ENCODE measurements around the gene DLD.

DNA sequence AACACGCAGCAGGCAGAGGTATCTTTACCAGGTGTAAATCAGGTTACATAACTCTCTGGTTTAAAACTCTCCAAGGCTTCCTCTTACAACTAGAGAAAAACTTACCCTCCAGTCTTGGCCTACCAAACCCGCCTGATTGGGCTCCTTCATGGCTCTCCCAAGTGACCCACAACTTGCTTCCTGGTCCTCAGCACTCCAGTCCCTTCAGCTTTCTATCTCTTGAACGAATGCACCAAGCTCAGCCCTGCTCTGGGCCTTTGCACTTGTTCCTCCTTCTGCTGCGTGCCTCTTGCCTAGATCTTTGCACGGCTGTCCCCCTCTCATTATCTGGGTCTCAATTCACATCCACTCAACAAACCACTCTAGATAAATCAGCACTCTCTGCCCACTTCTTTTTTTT, 32.7 kb upstream of the DLD start:
- TF ChIP-seq TAF1 (IDR thresholded peaks at IDR 0.05; ENCODE audit: borderline replicate concordance, low read depth, low read length) (no peak), POLR2AphosphoS5 (IDR thresholded peaks at IDR 0.05; ENCODE audit: low read depth, low read length) (no peak)

Data from GM12892 (cell line).